GM23248 (cell line): Measurements from ENCODE around the gene KRTAP29-1.

Experiments used
- EZH2 ChIP-seq: fragments of 200-600 bp; sonication (generic); IDR thresholded peaks from 2 replicates; pipeline ENCODE4 v1.6.1; 2018; ENCODE audit warnings: antibody characterized with exemption, mild to moderate bottlenecking; ENCODE audit not compliant: insufficient read depth, poor library complexity, severe bottlenecking
- EZH2phosphoT487 ChIP-seq: fragments of 200-600 bp; sonication (generic); IDR thresholded peaks from 2 replicates; pipeline ENCODE4 v1.6.1; 2018; ENCODE audit warnings: antibody characterized with exemption, moderate library complexity, mild to moderate bottlenecking, low read depth; ENCODE audit not compliant: insufficient read depth

DNA sequence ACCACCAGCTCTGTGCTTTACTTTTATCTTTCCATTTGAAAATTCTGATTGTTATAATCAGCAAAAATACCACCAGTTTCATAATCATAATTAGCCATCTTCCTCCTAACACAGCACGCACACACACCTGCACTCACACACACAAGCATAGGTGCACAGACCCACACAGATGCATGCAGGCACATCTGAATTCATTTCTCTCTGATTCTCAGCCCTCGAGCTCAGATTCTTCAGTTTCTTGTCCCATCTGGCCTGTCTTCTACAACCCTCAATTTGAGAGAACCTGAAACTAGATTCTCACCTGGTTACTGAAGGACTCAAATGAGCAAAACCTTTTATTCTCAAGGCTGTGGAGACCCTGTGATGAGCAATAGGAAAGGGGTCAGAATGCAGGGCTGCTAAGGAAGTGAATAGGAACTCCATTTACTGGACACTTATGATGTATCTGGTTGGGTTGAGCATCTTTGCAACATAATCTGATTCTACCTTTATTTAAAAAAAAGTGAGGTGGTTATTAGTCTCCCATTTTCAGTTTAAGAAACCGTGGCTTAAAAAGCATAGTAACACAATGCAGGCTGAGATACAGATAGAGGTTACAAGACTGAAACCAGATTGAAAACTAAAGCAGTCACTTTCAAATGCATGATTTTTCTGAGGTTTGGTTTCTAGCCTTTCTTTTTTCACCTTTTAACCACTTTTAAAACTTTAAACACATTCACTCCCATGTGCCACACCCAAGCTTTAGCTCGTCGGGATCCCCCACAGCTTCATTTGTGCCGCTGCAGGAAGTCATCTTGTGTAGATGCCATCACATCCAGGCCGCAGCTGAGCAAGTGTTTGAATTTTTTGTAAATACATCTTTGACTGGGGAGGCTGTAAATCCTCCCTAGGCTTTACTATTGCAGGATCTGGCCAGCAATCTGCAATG, 38.5 kb upstream of the KRTAP29-1 start:
- TF ChIP-seq EZH2: no peak
- TF ChIP-seq EZH2phosphoT487: no peak
